KBM-7 (cell line): ENCODE measurements around the gene PDE10A.

ENCODE experiments used
- DNase-seq: peaks from one replicate; pipeline ENCODE4 v3.0.0-alpha.2; 2015
- in situ Hi-C: fragments of 300-500 bp; cut with MboI; formaldehyde crosslinking; loops from 2 replicates; pipeline ENCODE4 v1.14.3; 2020; ENCODE audit warnings: low sequenced_read_pairs, low pct_unique_long_range_greater_than_20kb, mixed read lengths

The PDE10A gene

DNA sequence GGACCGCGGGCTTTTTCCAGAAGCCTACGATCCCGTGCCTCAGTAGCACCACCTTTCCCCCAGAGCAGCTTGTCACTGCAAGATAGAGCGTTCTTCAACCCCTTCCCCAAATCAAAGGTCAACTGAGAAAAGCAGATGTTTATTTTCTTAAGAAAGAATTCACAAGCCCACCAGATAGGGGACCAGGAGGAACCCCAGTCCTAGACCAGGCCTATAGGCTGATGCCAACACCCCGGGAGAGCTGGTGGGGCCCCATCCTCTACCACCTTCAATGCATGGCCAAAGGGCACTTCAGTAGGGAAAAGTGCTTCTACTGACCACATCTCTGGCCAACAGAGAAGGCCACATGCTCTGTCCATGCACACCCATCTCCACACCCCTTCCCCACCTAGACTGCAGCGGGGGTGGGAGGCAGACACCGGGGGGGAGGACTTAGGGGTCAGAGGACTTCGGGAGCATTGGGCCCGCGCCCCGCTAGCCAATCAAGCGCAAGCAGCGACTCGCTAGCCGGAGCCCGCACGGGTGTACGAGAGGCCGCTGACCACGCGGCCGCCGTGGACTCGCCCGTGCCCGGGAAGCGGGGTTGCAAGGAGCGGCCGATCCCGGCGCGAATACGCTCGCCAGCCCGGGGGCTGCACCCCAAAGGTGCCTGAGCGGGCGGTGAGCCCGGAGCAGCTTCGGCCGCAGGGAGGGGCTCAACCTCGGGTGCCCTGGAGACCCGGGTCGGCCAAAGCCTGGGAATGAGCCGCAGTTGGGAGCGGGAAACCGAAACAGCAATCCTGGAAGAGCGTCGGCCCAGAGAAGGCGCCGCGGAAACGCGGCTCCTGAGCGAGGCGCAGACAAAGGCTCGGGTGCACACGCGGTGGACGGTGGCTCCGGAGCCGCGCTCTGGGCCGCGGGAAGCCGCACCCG is 2.8 kb downstream of the PDE10A start:
- no peak for DNase-seq
- in situ Hi-C loops, result no loop called here

DNA sequence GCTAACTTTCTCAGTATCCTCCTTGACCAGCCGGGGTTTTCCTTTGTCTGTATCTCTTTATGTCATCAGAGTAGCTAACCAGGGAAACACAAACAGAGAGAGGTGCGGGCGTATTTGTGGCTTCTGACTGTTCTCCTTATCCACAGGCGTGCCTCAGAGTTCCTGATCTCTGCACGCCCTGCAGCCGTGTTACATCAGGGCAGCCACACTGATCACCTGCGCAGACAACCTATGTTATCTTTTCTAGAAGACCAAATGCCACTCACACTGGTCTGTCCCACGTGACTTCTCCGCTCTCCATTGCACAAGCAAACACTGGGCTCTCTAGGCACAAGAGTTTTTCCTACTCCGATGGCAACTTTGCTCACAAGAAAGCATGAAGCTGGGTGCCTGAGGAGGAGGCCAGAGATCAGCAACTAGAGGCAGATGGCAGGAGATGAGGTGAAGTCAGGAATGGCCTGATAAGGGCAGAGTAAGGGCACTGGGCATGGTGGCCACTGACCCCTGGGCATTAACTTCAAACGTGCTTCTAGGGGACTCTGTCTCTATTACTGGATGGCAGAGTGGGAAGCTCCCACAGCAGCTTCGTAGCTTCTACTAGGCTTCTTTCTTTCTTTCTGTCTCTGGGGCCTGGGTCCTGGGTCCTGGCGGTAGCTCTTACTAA is 4.5 kb downstream of the PDE10A start:
- in situ Hi-C loops, result no loop called here

DNA sequence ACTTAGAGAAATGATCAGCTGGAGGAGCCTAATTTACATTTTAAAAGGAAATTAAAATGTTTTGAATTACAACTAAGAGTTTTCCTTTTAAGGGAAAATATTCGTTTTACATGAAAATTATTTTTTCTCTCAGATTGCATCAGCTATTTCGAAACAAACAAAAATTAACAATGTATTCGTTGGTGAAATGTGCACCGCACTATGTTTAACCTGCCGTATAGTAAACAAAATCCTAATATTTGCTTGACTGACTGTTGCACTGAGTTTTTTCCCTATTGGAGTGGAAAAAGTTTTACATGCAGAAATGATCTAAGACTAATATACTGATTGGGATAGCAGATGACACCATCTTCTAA is 5.7 kb downstream of the PDE10A start:
- in situ Hi-C loops, result no loop called here
- DNase-seq, result no peak

More for the DNA sequence above, 4.5 kb downstream of the PDE10A start:
- DNase-seq, result no peak

DNA sequence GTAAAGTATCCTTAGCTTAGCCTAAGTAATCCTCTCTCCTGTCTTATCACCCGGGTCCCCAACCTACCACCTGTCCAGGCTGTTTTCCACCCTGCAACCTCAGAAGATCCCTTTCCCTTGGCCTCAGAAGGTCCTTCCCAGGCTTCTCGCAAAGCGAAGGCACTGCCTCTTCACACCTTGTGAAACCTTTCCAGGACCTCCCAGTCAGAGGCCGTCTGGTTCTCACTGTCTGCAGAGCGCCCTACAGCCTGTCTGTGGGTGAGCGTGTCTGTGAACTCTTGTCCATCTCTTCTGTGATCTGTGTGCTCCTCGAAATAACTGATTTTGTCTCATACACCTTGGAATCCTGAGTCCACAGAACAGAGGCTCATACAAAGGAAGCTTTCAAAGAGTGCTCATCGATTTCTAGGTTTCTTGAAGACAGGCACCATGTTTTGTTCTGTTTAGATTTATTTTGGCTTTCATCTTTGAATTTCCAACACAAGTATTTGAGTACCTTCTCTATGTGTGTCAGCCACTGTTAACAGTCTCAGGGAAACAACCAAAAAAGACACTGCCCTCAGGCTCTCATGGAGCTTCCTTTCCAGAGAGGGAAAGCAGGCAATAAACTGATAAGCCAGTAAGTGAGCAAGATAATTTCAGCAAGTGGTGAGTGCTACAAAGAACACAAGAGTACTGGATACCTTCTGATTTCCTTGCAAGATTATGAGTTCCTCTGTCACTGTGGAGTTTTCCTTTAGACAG is 6.3 kb downstream of the PDE10A start:
- in situ Hi-C loops, result no loop called here

DNA sequence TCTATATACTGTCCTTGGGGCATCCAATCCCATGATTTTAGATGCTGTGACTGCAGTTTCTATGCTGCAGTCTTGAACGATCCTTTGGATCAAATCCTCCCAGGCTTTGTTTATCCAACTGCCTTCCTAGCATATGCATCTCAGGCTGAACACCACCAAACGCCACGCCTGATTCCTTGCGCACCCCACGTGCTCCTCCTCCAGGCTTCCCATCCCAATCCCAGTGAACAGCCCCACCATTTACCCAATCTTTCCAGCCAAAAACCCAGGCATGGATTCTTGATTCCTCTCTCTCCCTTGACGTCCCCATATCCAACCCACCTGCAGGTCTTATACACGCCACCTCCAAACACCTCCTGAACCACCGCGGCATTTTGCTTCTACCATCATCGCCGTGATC is 7.8 kb downstream of the PDE10A start:
- no peak for DNase-seq
- in situ Hi-C loops, result no loop called here

More for the DNA sequence above, 6.3 kb downstream of the PDE10A start:
- DNase-seq, result no peak

DNA sequence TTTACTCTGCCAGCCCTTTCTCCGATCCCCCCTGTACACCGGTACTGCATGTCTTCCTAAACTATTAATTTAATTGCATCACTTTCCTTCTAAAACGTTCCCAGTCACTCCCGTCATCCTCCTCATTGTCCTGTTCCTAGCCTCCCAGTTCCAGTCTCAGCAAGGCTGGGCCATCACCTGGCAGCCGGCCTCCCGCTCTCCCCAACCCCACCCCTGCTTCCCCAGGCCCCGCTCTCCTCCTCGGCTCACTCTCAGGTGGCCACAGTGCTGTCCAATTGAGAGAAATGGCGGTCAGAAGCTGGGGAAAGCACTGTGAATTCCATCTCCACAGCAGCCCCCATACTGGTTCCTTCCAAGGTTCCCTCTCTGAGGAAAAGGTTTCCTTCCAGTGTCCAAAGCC is 8.9 kb downstream of the PDE10A start:
- in situ Hi-C loops, result no loop called here
- no peak for DNase-seq

DNA sequence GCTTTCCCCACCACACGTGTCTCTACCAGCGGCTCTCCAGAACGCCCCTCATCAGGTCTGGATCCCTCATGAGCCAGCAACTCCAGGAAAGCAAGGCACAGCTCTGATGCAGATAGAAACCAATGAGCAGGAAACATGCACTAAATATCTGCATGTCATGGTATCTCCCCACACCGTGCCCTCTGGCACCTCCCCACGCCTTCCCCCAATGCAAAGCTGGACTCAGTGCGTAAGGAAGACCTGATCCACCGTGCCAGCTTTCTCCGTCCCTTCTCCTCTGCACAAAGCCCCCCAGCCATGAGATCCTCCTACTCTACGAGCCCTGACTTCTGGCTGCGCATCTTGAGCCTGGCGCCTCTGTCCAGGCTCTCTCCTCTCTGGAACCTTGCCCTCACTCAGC is 9.4 kb downstream of the PDE10A start:
- no peak for DNase-seq
- in situ Hi-C loops, result no loop called here

DNA sequence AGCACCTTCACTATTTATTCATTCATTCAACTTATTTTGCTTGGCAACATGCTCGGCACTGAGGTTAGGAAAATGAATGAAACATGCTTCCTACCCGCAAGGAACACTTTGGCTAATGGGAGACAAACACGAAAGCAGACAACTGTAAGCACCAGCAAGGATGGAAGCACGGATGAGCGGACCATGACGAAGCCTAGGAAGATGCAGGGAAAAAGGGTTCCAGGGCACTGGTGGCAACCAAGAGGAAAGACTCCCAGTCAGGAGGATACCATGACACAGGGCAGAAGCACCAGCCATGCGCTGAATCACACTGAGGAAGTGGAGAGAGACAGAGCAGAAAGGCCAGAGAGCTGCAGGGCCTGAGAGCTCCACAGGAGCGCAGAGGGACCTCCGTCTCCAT is 9.8 kb downstream of the PDE10A start:
- no peak for DNase-seq
- in situ Hi-C loops, result no loop called here

DNA sequence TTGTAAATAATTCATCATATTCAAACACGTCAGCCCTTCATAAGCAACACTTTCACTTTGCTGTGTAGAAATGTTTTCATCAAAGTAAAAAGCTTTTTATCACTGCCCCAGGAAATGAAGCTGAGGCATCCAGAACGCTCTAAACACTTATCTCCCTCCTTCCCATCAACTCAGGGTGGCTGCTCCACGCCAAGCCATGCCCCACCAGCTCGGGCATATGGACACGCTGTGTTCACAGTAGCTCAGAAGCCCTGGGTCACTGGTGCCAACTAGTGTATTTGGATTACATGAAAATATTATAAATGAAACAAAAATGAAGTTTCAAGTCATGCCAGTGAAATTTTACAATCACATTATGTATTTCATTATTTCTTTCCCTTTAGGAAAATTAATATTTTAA is 10.3 kb downstream of the PDE10A start:
- DNase-seq, result no peak
- in situ Hi-C loops, result no loop called here

DNA sequence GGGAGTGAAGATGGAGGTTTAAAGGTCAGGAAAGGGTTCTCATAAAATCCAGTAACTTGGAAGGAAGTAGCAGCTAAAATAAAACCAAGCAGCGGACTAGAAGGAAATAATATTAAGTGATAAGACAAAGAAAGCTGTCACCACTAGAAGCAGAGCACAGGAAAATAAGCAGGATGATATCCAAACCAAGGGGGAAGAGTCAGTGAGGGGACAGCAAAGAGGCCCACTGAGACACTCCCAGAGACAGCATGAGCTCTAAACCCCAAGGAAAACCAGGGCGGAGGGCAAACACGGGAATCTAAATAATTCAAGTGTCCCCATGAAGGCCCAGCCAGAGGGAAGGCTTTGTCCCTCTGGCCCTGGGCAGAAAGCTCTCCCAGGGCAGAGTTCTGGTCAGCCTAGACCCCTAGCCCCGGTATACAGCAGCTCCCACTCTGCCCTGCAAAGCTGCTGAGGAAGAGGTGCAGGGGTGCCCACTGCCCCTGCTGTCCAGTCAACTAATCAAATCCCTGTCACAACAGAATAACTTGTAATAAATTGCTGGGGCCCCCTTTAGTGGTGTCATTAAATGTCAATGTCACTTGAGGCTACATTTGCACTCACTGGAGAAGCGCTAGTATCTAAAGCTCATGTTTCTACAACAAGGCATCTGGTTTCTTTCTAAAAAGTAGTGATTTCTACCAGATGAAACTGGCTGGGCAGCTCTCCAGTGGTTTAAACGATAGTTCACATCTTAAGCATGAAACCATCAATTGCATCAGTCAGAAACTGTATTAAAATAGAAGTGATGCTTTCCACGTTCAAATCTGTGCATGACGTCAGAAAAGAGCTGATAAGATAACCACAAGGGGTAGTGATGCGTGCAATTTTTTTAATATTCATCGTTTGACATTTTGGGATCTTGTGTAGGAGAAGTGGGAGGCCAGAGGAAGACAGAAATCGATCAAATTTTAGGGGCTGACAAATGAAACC is 13.6 kb downstream of the PDE10A start:
- DNase-seq, result no peak
- in situ Hi-C loops, result no loop called here

DNA sequence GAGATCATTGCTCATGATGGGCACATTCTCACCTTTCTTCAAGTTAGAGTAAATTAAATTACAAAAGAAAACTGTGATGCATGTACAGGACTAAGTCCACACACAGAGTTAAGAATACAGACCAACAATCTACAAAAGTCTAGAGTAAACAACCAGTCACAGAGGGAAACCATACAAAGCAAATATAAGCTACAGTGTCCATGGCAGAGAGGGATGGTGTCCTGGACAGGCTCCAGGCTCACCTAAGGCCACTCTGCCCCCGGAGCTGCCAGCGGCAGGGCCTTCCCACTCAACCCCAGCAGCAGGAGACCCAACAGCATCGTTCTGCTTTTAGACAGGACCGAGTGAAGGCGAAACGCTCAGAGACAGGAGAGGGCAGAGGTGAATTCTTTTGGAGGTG is 16.0 kb downstream of the PDE10A start:
- in situ Hi-C loops, result no loop called here

DNA sequence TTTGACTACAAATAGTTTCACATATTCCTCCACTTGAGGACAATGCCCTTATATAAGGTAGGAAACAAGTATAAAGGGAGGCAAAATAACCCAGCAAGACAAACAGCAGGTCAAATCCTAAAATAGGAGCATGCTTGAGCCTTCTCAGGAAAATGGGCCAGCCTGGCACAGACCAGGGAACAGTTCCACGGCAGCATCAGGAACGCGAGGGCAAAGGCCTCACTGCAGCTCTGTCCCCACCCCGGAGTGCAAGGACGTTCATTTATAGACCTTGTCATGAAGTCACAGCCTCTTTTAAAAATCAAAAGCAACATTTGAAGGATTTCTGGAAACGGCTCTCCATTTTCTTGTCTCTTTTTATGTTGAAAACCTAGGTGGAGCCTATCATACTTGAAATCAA is 17.1 kb downstream of the PDE10A start:
- DNase-seq, result no peak
- in situ Hi-C loops, result no loop called here

More for the DNA sequence above, 16.0 kb downstream of the PDE10A start:
- no peak for DNase-seq

DNA sequence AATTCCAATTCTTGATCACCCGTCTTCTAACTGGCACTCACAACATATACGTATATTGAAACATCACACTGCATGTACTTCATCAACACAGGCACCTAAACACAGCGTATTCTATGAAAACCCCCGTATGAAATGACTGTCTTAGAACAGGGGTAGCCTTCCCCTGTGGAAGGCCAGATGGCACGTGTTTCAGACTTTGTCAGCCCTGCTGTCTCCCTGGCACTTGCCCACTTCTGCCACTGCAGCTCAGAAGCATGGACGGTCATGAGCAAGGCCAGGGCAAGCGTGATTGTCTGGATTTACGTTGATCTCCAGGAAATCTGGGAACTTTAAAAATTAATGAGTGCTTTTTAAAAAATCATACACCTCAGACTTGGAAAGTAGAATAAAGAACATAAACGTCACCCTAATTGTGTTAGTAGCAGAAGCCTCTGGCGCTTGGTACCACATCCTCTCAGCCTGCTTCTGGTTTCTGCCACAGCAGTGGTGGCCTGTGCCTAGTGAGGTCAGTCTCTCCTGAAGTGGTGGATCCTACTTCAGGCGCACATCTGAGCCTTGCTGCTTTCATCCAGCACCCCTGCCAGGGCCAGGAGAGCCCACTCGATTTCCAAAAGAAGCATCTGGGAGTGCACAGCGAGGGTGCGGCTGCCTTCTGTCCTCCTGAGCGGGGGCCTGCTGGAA is 18.3 kb downstream of the PDE10A start:
- no peak for DNase-seq
- in situ Hi-C loops, result no loop called here

DNA sequence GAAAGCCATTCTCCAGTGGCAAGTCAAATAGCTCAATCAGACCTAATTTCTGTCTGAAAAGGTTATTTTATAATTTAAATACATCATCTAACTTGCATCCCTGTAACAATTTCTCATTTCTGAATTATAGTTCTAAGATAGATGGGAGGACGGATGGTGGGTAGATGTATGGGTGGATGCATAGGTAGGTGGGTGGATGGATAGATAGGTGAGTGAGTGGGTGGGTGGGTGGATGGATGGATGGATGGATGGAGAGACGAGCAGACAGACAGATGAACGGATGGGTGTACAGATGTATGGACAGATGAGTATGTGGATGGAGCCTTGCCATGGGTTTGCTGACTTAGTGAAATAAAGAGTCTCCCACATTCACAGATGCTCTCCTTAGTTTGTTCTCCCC is 20.0 kb downstream of the PDE10A start:
- in situ Hi-C loops, result no loop called here
- DNase-seq, result no peak

DNA sequence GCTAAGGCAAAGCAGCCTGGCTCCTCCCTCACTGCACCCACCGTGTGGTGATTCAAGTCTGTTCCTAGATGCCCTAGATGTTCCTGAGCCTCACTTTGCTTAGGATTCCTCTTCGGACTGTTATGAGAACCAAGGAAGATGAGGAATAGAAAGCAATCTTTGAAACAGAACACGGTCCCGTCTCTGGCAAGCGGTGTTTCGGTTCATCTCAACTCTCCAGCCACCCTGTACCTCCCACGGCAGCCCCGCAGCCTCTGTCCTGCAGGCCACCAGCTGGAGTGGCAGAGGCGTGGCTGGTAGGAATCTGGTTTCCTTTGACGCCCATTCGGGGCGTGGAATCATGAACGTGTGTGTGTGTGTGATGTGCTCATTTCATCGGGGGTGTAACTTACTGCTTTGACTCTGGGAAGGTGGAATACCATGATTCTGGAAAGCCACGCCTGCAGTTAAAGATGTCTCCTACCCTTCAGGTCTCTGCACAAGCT is 21.3 kb downstream of the PDE10A start:
- in situ Hi-C loops, result no loop called here
- DNase-seq, result no peak

DNA sequence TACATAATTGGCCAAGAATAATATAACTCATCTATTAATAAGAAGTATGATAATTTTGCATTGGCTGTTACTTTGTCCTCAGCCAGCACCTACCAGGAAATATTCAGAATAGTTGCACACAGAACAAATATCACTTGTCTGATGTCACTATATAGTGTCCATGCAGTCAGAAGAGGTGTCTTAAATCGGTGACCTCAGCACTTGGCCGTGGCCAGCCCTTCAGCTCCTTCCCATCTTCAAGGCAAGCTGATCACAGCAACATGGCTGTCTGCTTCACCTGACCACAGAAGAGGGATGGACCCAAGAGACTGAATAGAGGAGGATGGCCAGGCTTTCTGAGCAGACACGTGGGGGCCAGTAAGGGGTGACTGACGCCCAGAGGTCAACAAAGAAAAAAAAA is 22.2 kb downstream of the PDE10A start:
- no peak for DNase-seq
- in situ Hi-C loops, result no loop called here

DNA sequence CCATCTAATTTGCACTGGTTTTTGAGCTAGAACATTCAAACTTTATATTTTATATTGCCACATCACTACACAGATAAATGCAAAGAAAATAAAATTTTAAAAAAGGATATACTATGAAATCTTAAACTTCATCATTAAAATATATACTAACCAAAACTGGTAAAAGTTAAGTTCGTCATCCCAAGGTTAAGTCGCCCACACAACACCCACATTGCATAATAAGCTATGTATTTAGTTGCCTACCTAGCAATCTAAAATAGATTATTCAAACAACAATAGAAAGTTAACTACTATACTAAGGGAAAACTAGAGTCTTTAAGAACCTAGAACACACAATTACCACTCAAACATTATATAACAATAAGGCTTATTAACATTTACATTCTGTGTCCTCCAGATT is 24.5 kb downstream of the PDE10A start:
- no peak for DNase-seq
- in situ Hi-C loops, result no loop called here

DNA sequence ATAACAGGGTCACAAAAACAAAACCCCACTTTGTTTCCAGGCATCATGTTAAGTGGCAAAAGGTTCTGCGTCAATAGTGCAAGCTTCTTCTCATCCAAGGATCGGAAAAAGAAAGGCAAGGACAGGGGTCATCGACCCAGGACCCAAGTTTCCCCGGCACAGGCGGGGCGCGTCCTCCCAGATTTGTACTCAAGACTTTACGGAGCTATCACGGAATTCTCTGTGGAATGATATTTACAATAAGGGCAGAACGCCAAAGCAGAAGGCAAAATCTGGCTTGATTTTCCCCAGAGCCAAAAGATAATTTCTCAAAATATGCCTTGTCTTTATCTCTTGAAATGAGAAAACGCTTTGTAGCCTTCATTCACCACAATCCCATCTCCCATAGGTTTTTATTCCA is 25.5 kb downstream of the PDE10A start:
- DNase-seq, result no peak
- in situ Hi-C loops, result no loop called here
